ENCODE measurements around the gene CERCAM.
"Not testable (repeated sequence)": the region's sequence is repeated elsewhere in the genome, so short reads cannot be mapped to it uniquely, and the experiment has no call there.

CERCAM gene

GRCh38 chr9:128421482-128421996 lies 882 bp downstream of the CERCAM start:
- no peak for DNase-seq
- H3K4me1 Mint-ChIP-seq (ENCODE audit: low read depth) = peaks cover 12% of the 10 kb centered on the region
- no peak overlapping the region for H3K27ac Mint-ChIP-seq
- H3K9me3 Mint-ChIP-seq = no peaks in the 10 kb centered on the region
- H3K4me3 Mint-ChIP-seq = peak overlapping the region; percentile 44
- no peaks in the 10 kb centered on the region for H3K36me3 Mint-ChIP-seq (ENCODE audit: low read depth)
- peaks cover 22% of the 10 kb centered on the region for H3K27me3 Mint-ChIP-seq

- peaks cover 12% of the 10 kb centered on the region for H3K4me1 Mint-ChIP-seq (ENCODE audit: low read depth)
- not testable (repeated sequence) for H3K27ac Mint-ChIP-seq; H3K9me3 Mint-ChIP-seq; H3K4me3 Mint-ChIP-seq; H3K36me3 Mint-ChIP-seq (ENCODE audit: low read depth); DNase-seq
- H3K27me3 Mint-ChIP-seq = peaks cover 20% of the 10 kb centered on the region
These were observed 1.5 kb downstream of the CERCAM start for GRCh38 chr9:128422022-128422782.

- Mint-ChIP-seq H3K9me3 (no peaks in the 10 kb centered on the region), H3K27me3 (peaks cover 15% of the 10 kb centered on the region), H3K27ac (no peak overlapping the region), H3K4me3 (no peak overlapping the region), H3K36me3 (ENCODE audit: low read depth) (no peaks in the 10 kb centered on the region), H3K4me1 (ENCODE audit: low read depth) (peaks cover 12% of the 10 kb centered on the region)
- DNase-seq = no peak
These were observed 2.1 kb downstream of the CERCAM start for GRCh38 chr9:128422783-128423150.

GRCh38 chr9:128423356-128423755 lies 2.7 kb downstream of the CERCAM start:
- not testable (repeated sequence) for H3K9me3 Mint-ChIP-seq; H3K4me3 Mint-ChIP-seq; DNase-seq; H3K36me3 Mint-ChIP-seq (ENCODE audit: low read depth); H3K27ac Mint-ChIP-seq
- Mint-ChIP-seq H3K27me3 (peaks cover 15% of the 10 kb centered on the region), H3K4me1 (ENCODE audit: low read depth) (peaks cover 12% of the 10 kb centered on the region)

- no peak for DNase-seq
- Mint-ChIP-seq H3K36me3 (ENCODE audit: low read depth) (no peaks in the 10 kb centered on the region), H3K27ac (no peak overlapping the region), H3K9me3 (no peaks in the 10 kb centered on the region), H3K4me1 (ENCODE audit: low read depth) (peaks cover 7% of the 10 kb centered on the region), H3K27me3 (peaks cover 8% of the 10 kb centered on the region), H3K4me3 (no peak overlapping the region)
These were observed 3.7 kb downstream of the CERCAM start for GRCh38 chr9:128424268-128424780.

- no peaks in the 10 kb centered on the region for H3K27me3 Mint-ChIP-seq
- no peaks in the 10 kb centered on the region for H3K9me3 Mint-ChIP-seq
- H3K27ac Mint-ChIP-seq = no peak overlapping the region
- H3K4me1 Mint-ChIP-seq (ENCODE audit: low read depth) = no peaks in the 10 kb centered on the region
- no peak for DNase-seq
- H3K4me3 Mint-ChIP-seq = no peak overlapping the region
- no peaks in the 10 kb centered on the region for H3K36me3 Mint-ChIP-seq (ENCODE audit: low read depth)
These were observed 8.2 kb downstream of the CERCAM start for GRCh38 chr9:128428644-128429512.

GRCh38 chr9:128429513-128430086 lies 8.9 kb downstream of the CERCAM start:
- no peaks in the 10 kb centered on the region for H3K36me3 Mint-ChIP-seq (ENCODE audit: low read depth)
- H3K27me3 Mint-ChIP-seq = no peaks in the 10 kb centered on the region
- H3K4me3 Mint-ChIP-seq = no peak overlapping the region
- no peaks in the 10 kb centered on the region for H3K9me3 Mint-ChIP-seq
- H3K27ac Mint-ChIP-seq = no peak overlapping the region
- H3K4me1 Mint-ChIP-seq (ENCODE audit: low read depth) = no peaks in the 10 kb centered on the region
- DNase-seq = no peak

GRCh38 chr9:128431207-128431606 lies 10.6 kb downstream of the CERCAM start:
- Mint-ChIP-seq H3K36me3 (ENCODE audit: low read depth) (no peaks in the 10 kb centered on the region), H3K4me1 (ENCODE audit: low read depth) (no peaks in the 10 kb centered on the region), H3K4me3 (no peak overlapping the region), H3K27me3 (no peaks in the 10 kb centered on the region), H3K27ac (no peak overlapping the region), H3K9me3 (no peaks in the 10 kb centered on the region)
- DNase-seq = no peak

- Mint-ChIP-seq H3K36me3 (ENCODE audit: low read depth) (no peaks in the 10 kb centered on the region), H3K27me3 (no peaks in the 10 kb centered on the region), H3K4me1 (ENCODE audit: low read depth) (peaks cover 4% of the 10 kb centered on the region)
These were observed 13.7 kb downstream of the CERCAM start for GRCh38 chr9:128434340-128434739.

GRCh38 chr9:128435611-128436010 lies 15.0 kb downstream of the CERCAM start:
- no peak overlapping the region for H3K27ac Mint-ChIP-seq
- no peaks in the 10 kb centered on the region for H3K27me3 Mint-ChIP-seq
- no peak for DNase-seq
- H3K4me3 Mint-ChIP-seq = no peak overlapping the region
- no peaks in the 10 kb centered on the region for H3K9me3 Mint-ChIP-seq
- no peaks in the 10 kb centered on the region for H3K36me3 Mint-ChIP-seq (ENCODE audit: low read depth)
- H3K4me1 Mint-ChIP-seq (ENCODE audit: low read depth) = peaks cover 4% of the 10 kb centered on the region

More at GRCh38 chr9:128434340-128434739, 13.7 kb downstream of the CERCAM start:
- H3K4me3 Mint-ChIP-seq = no peak overlapping the region
- no peaks in the 10 kb centered on the region for H3K9me3 Mint-ChIP-seq
- no peak overlapping the region for H3K27ac Mint-ChIP-seq
- no peak for DNase-seq

- Mint-ChIP-seq H3K27ac (no peak overlapping the region), H3K4me1 (ENCODE audit: low read depth) (peaks cover 4% of the 10 kb centered on the region), H3K36me3 (ENCODE audit: low read depth) (no peaks in the 10 kb centered on the region), H3K9me3 (no peaks in the 10 kb centered on the region), H3K4me3 (no peak overlapping the region), H3K27me3 (no peaks in the 10 kb centered on the region)
- DNase-seq = peak; percentile 90
These were observed 17.9 kb downstream of the CERCAM start for GRCh38 chr9:128438343-128439109.

- H3K36me3 Mint-ChIP-seq (ENCODE audit: low read depth) = no peaks in the 10 kb centered on the region
- H3K4me3 Mint-ChIP-seq = no peak overlapping the region
- no peak for DNase-seq
- H3K27me3 Mint-ChIP-seq = no peaks in the 10 kb centered on the region
- no peak overlapping the region for H3K27ac Mint-ChIP-seq
- H3K9me3 Mint-ChIP-seq = no peaks in the 10 kb centered on the region
- peaks cover 4% of the 10 kb centered on the region for H3K4me1 Mint-ChIP-seq (ENCODE audit: low read depth)
These were observed 18.6 kb downstream of the CERCAM start for GRCh38 chr9:128439273-128439672.

- Mint-ChIP-seq H3K27ac (no peak overlapping the region), H3K27me3 (no peaks in the 10 kb centered on the region), H3K9me3 (no peaks in the 10 kb centered on the region), H3K36me3 (ENCODE audit: low read depth) (no peaks in the 10 kb centered on the region), H3K4me3 (no peak overlapping the region), H3K4me1 (ENCODE audit: low read depth) (peaks cover 4% of the 10 kb centered on the region)
- no peak for DNase-seq
These were observed 21.5 kb downstream of the CERCAM start for GRCh38 chr9:128442150-128442549.

- not testable (repeated sequence) for H3K9me3 Mint-ChIP-seq; H3K4me3 Mint-ChIP-seq; H3K36me3 Mint-ChIP-seq (ENCODE audit: low read depth); H3K4me1 Mint-ChIP-seq (ENCODE audit: low read depth); DNase-seq; H3K27ac Mint-ChIP-seq; H3K27me3 Mint-ChIP-seq
These were observed 25.8 kb downstream of the CERCAM start for GRCh38 chr9:128446505-128446904.

Data from activated T-cell treated with anti-CD3 and anti-CD28 coated beads, Interleukin-2, amount 50 U/mL, for 24 hours (primary cell).